ENCODE measurements around the gene TFDP2.
"Not testable (repeated sequence)": the region's sequence is repeated elsewhere in the genome, so short reads cannot be mapped to it uniquely, and the experiment has no call there.

Gene TFDP2

GRCh38 chr3:142149673-142149992 is 289 bp upstream of the TFDP2 start:
- H3K4me3 ChIP-seq (ENCODE audit: low read length), result peak overlapping the region; percentile 77
- TF ChIP-seq, protein P1, sequence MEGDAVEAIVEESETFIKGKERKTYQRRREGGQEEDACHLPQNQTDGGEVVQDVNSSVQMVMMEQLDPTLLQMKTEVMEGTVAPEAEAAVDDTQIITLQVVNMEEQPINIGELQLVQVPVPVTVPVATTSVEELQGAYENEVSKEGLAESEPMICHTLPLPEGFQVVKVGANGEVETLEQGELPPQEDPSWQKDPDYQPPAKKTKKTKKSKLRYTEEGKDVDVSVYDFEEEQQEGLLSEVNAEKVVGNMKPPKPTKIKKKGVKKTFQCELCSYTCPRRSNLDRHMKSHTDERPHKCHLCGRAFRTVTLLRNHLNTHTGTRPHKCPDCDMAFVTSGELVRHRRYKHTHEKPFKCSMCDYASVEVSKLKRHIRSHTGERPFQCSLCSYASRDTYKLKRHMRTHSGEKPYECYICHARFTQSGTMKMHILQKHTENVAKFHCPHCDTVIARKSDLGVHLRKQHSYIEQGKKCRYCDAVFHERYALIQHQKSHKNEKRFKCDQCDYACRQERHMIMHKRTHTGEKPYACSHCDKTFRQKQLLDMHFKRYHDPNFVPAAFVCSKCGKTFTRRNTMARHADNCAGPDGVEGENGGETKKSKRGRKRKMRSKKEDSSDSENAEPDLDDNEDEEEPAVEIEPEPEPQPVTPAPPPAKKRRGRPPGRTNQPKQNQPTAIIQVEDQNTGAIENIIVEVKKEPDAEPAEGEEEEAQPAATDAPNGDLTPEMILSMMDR (IDR thresholded peaks at IDR 0.05; ENCODE audit: insufficient read depth, low read depth, low read length, missing control alignments), result no peak

GRCh38 chr3:142148044-142148791 is 1.1 kb downstream of the TFDP2 start:
- TF ChIP-seq, protein P1 (IDR thresholded peaks at IDR 0.05; ENCODE audit: insufficient read depth, low read depth, low read length, missing control alignments), result no peak
- peak; percentile 18 for DNase-seq (ENCODE audit: low read depth)
- H3K4me3 ChIP-seq (ENCODE audit: low read length), result peak overlapping the region; percentile 77

More at GRCh38 chr3:142149673-142149992, 289 bp upstream of the TFDP2 start:
- no peak for DNase-seq (ENCODE audit: low read depth)

GRCh38 chr3:142144587-142144986 is 4.8 kb downstream of the TFDP2 start:
- H3K4me3 ChIP-seq (ENCODE audit: low read length), result not testable (repeated sequence)
- DNase-seq (ENCODE audit: low read depth), result peak; percentile 52

- not testable (repeated sequence) for DNase-seq (ENCODE audit: low read depth); H3K4me3 ChIP-seq (ENCODE audit: low read length)
These were observed 8.6 kb downstream of the TFDP2 start for GRCh38 chr3:142140608-142141285.

- H3K4me3 ChIP-seq (ENCODE audit: low read length); DNase-seq (ENCODE audit: low read depth): not testable (repeated sequence)
These were observed 12.3 kb downstream of the TFDP2 start for GRCh38 chr3:142137089-142137488.

DNA sequence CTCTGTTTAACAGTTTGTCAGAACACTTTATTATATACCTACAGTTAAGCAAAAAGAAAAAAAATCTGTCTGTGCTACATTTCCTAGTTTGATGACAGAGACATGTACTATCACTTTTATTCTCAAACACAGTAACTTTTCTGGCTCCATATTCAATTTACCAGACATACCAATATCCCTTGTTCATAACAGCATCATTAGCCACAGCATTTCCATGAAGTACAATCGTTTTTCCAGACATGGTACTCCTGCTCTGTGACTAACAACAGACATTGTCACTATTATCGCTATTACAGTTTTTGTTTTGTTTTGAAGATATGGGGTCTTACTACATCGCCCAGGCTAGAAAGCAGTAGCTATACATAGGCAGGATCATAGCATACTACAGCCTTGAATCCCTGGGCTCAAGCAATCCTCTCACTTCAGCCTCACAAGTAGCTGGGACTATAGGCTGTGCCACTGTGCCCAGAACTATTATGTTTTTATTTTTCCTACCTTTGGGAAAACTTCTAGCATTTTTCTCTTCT is 14.5 kb downstream of the TFDP2 start:
- no peak overlapping the region for H3K4me3 ChIP-seq (ENCODE audit: low read length)
- TF ChIP-seq, protein P1 (IDR thresholded peaks at IDR 0.05; ENCODE audit: insufficient read depth, low read depth, low read length, missing control alignments), result no peak
- DNase-seq (ENCODE audit: low read depth), result no peak

GRCh38 chr3:142129516-142130171 is 19.7 kb downstream of the TFDP2 start:
- H3K4me3 ChIP-seq (ENCODE audit: low read length), result no peak overlapping the region
- DNase-seq (ENCODE audit: low read depth), result no peak
- TF ChIP-seq, protein P1 (IDR thresholded peaks at IDR 0.05; ENCODE audit: insufficient read depth, low read depth, low read length, missing control alignments), result no peak

DNA sequence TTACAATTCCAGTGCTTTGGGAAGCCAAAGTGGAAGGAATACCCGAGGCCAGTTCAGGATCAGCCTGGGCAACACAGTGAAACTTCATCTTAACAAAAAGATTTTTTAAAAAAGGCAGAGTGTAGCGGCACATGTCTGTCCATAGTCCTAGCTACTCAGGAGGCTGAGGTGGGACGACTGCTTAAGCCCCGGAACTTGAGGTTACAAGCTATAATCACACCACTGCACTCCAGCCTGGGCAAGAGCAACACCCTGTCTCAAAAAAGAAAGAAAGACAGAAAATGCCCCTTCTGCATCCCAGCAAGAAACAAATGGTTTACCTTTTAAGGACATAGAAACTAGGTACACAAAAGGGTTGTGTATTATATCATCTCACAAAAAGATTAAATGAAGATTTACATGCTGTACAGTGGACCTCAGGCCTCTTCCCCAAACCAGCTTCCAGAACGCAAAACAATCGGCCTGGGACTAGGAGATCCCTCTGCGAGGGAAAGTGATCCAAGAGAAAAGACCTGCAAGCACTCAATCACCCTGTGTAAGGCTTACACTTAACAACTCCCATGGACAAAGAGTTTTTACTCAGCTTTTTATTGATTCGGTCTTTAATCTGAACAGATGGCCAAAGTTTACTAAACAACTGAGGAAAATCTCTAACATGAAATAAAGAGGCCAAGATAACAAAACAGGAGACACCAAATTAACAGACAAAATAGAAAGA is 21.2 kb downstream of the TFDP2 start:
- no peak overlapping the region for H3K4me3 ChIP-seq (ENCODE audit: low read length)
- TF ChIP-seq, protein P1 (IDR thresholded peaks at IDR 0.05; ENCODE audit: insufficient read depth, low read depth, low read length, missing control alignments), result no peak
- no peak for DNase-seq (ENCODE audit: low read depth)
